Mucosa of descending colon (tissue), 3 donors: ENCODE results near the gene DYNLT5. TPM values are rescaled to one million over a fixed set of nuclear protein-coding genes. Genes with fewer than 3 reads are reported as not detected.
"Not testable (repeated sequence)": the region's sequence is repeated elsewhere in the genome, so short reads cannot be mapped to it uniquely, and the experiment has no call there.

Source experiments
- ATAC-seq: fragments of 200-7000 bp; cut with Tn5 transposase; one replicate; pipeline ENCODE4 v1.9.1; 2020; ENCODE audit warnings: mild to moderate bottlenecking, moderate library complexity
- DNase-seq, 3 donors: peaks; one replicate each; pipeline ENCODE4 v3.0.0-alpha.2; 2020
- H3K36me3 ChIP-seq: fragments of 200-600 bp; one replicate; pipeline ENCODE4 v1.8.0; 2021; ENCODE audit warnings: low read depth, mild to moderate bottlenecking
- H3K4me1 ChIP-seq: fragments of 200-600 bp; one replicate; pipeline ENCODE4 v1.8.0; 2021; ENCODE audit warnings: low read depth, mild to moderate bottlenecking
- H3K4me3 ChIP-seq: fragments of 200-600 bp; one replicate; pipeline ENCODE4 v1.8.0; 2021; ENCODE audit warnings: mild to moderate bottlenecking
- H3K9me3 ChIP-seq: fragments of 200-600 bp; one replicate; pipeline ENCODE4 v1.8.0; 2021; ENCODE audit warnings: mild to moderate bottlenecking
- intact Hi-C, 2 donors: fragments of 100-400 bp; cut with DNase I in 1 of 2; cut with micrococcal nuclease in 1 of 2; formaldehyde crosslinking; loops; one replicate each; pipeline versions ENCODE4 v1.11.0 to v1.11.1; 2022; cut with DNase I, micrococcal nuclease
- total RNA-seq, 3 donors: library from RNA; stranded (reverse); fragmentation: NEBNext Ultra II Directional in 2 of 3; extraction: Animal tissue kit (Norgen Biotek cat#: 25700) in 2 of 3; gene quantifications; one replicate each; pipeline versions ENCODE4 v1.2.1 to v1.2.4, GENCODE V29; 2021 to 2023
- TF ChIP-seq, protein P1 (sequence below): fragments of 200-600 bp; IDR thresholded peaks from one replicate; pipeline ENCODE4 v1.8.0; 2022; ENCODE audit warnings: antibody characterized with exemption, mild to moderate bottlenecking
- donor health status: DM: no; HTN: no; CAD: no; lungs with moderate emphysema.
- donor health status: DM: no; HTN: no; CAD: no.
- donor health status: DM: no; HTN: yes; CAD: no.

The DYNLT5 gene
- total RNA-seq, 3 donors from 2014 or later: 0.65 to 1.9 TPM; not detected in 1

DNA sequence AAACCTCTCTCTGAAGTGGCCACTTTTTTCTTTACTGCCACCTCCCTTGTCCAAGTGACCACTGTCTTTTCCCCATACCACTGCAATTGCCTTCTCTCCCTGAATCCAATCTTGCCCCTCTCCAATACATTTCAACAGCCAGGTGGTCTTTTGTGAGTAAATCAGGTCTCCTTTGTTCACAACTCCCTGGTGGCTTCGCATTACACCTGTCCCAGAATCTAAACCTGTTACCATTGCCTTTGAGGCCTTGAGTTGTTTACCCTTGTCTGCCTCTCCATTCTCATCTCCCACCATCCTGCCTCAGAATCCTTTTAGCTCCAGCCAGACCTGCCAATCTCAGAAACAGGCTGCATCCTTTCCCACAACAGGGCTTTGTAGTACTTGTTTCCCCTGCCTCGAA, 21.8 kb upstream of the DYNLT5 start:
- Histone ChIP-seq H3K36me3 (no peaks in the 10 kb centered on the region), H3K4me3 (no peak overlapping the region), H3K9me3 (no peaks in the 10 kb centered on the region), H3K4me1 (no peaks in the 10 kb centered on the region)
- ATAC-seq (no peak), DNase-seq (no peak)
- intact Hi-C loops: no loop called here
- TF ChIP-seq, protein P1, sequence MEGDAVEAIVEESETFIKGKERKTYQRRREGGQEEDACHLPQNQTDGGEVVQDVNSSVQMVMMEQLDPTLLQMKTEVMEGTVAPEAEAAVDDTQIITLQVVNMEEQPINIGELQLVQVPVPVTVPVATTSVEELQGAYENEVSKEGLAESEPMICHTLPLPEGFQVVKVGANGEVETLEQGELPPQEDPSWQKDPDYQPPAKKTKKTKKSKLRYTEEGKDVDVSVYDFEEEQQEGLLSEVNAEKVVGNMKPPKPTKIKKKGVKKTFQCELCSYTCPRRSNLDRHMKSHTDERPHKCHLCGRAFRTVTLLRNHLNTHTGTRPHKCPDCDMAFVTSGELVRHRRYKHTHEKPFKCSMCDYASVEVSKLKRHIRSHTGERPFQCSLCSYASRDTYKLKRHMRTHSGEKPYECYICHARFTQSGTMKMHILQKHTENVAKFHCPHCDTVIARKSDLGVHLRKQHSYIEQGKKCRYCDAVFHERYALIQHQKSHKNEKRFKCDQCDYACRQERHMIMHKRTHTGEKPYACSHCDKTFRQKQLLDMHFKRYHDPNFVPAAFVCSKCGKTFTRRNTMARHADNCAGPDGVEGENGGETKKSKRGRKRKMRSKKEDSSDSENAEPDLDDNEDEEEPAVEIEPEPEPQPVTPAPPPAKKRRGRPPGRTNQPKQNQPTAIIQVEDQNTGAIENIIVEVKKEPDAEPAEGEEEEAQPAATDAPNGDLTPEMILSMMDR: no peak

DNA sequence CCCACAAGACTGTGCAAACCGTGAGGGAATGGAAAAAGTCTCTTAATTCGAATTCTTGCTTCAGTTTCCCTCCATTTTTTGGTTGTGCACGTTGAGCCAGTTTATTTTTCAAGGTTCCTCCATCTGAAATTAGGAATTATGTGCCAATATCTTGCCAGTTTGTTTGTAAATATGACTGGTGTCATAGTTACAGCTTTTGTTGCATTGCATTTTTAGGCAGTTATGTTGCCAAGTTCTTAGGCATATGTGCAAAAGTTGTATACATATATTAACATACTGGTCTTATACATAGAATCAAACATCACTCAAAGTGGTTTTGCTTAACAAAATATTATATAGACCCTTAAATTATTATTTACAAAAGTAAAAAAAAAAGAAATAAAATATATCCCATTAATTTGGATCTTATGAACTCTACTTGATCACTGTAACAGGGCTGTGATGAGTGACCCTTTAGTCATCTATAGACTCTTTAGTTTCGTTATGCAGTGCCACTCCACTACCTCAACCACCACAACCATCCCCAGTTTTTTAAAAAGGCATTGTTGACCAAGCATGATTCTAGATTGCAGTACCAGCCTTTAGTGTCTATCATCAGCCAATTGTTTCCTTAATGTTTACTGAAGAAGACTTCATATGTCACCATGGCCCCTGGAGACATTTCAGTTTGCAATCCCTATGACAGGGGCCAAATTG, 20.9 kb upstream of the DYNLT5 start:
- no peaks in the 10 kb centered on the region for H3K9me3 ChIP-seq
- intact Hi-C loops: no loop called here
- ATAC-seq (no peak), DNase-seq (no peak)
- no peak overlapping the region for H3K4me3 ChIP-seq
- no peaks in the 10 kb centered on the region for H3K4me1 ChIP-seq
- H3K36me3 ChIP-seq: no peaks in the 10 kb centered on the region
- TF ChIP-seq, protein P1: no peak

DNA sequence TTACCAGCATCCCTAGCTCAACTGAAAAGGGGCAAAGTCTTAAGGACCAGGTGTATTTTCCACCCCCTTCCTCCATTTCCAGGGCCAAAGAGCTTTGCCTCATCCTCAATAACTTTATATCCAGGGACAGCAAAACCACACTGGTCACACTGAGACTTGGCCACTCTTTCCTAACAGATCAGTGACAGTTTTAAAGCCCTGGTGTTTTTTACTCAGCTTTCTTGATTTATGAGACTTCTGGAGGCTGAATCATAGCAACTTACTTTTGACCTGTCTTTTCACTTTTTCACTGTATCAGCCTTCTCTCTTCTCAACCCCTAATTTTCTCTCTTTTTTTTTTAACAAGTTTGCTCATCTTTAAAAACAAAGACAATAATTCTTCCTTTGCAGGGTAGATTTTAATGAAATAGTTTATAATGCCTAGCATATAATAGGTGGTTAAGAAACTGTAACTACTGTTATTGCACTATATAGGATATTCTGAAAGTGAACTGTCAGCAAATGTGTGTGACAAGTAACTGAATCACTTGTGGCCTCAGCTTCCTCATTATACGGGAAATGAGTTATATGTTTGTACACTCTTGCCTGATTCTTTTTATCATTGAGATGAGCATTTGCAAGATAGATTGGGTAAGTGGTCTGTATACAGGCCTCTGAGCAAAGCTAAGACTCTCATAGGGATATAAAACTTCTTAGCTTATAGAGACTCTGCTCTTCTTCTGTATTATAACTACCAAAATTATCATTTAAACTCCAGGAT, 19.7 kb upstream of the DYNLT5 start:
- Histone ChIP-seq H3K9me3 (no peaks in the 10 kb centered on the region), H3K4me3 (no peak overlapping the region), H3K36me3 (no peaks in the 10 kb centered on the region), H3K4me1 (no peaks in the 10 kb centered on the region)
- ATAC-seq (peak; percentile 54), DNase-seq (no peak)
- intact Hi-C loops: no loop called here
- TF ChIP-seq, protein P1: no peak

DNA sequence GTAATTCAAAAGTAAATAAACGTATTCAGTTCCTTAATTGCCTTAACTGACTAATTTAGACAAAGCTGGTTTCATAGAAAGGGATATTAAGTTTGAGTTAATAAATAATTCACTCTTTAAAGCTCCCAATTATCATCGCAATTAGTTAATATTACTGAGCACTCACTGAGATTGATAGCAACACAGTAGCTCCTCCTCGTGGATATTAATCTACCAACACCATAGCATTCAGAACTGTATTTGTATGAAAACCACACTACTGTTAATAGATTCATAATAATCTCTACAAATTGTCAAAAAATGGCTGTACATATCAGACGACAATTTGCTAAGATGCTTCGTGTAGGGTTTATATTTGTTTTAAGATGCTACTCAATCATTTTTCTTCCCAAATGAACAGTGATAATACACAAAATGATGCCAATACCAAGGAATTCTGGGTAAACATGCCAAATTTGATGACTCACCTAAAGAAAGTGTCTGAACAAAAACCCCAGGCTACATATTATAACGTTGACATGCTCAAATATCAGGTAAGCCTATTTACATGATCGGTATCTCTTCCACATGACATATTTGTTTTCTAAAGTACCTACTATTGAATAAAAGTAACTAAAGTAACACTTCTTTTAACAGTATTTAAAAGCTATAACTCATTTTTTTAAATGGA, 18.8 kb upstream of the DYNLT5 start:
- ATAC-seq (no peak), DNase-seq (no peak)
- intact Hi-C loops: no loop called here
- no peaks in the 10 kb centered on the region for H3K9me3 ChIP-seq
- H3K4me3 ChIP-seq: no peak overlapping the region
- H3K4me1 ChIP-seq: no peaks in the 10 kb centered on the region
- H3K36me3 ChIP-seq: no peaks in the 10 kb centered on the region
- TF ChIP-seq, protein P1: no peak

DNA sequence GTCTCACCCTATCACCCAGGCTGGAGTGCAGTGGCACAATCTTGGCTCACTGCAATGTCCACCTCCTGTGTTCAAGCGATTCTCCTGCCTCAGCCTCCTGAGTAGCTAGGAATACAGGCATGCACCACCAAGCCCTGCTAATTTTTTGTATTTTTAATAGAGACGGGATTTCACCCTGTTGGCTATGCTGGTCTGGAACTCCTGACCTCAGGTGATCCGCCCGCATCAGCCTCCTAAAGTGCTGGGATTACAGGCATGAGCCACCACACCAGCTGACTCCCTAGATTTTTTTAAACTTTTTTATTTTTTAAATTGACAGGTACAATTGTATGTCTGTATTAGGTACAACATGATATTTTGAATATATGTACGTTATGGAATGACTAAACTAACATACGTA, 17.7 kb upstream of the DYNLT5 start:
- ATAC-seq, H3K4me3 ChIP-seq, intact Hi-C loops: not testable (repeated sequence)

DNA sequence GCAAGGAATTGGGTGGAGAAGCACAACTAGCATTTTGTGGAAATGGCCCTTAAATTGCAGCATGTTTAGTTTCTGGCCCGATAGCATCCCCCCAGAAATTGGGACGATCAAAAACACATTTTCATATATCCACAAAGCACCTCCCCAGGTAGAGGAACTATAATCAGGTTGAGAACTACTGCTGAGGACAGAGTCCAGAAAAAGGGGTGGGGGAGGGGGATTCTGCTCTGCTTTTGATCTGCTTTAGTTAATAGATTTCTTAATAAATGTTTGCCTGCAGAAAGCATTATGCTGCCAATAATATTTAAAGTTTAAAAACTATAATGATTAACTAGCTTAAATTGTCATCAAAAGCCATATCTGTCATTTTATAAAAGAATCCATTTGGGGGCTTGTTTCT, 14.4 kb upstream of the DYNLT5 start:
- no peaks in the 10 kb centered on the region for H3K36me3 ChIP-seq
- intact Hi-C loops: no loop called here
- ATAC-seq (no peak), DNase-seq (no peak)
- TF ChIP-seq, protein P1: no peak
- H3K9me3 ChIP-seq: no peaks in the 10 kb centered on the region
- no peak overlapping the region for H3K4me3 ChIP-seq
- H3K4me1 ChIP-seq: no peaks in the 10 kb centered on the region

More for the DNA sequence above, 17.7 kb upstream of the DYNLT5 start:
- not testable (repeated sequence) for DNase-seq, H3K36me3 ChIP-seq, H3K9me3 ChIP-seq, H3K4me1 ChIP-seq
